ENCODE results near the gene ELL2.

ELL2 gene

GRCh38 chr5:95983080-95983479 lies 21.4 kb upstream of the ELL2 start:
- DNase-seq (ENCODE audit: low read depth): no peak

- DNase-seq (ENCODE audit: low read depth): no peak
These were observed 15.0 kb upstream of the ELL2 start for GRCh38 chr5:95976606-95977005.

- DNase-seq (ENCODE audit: low read depth): no peak
These were observed 14.1 kb upstream of the ELL2 start for GRCh38 chr5:95975703-95976102.

- DNase-seq (ENCODE audit: low read depth): peak; percentile 26
These were observed 12.2 kb upstream of the ELL2 start for GRCh38 chr5:95973793-95974325.

- no peak for DNase-seq (ENCODE audit: low read depth)
These were observed 10.5 kb upstream of the ELL2 start for GRCh38 chr5:95972196-95972595.

GRCh38 chr5:95970359-95970704 lies 8.7 kb upstream of the ELL2 start:
- DNase-seq (ENCODE audit: low read depth): no peak

GRCh38 chr5:95969651-95970358 lies 8.2 kb upstream of the ELL2 start:
- DNase-seq (ENCODE audit: low read depth): no peak

GRCh38 chr5:95969055-95969454 lies 7.4 kb upstream of the ELL2 start:
- no peak for DNase-seq (ENCODE audit: low read depth)

GRCh38 chr5:95967236-95967635 lies 5.6 kb upstream of the ELL2 start:
- no peak for DNase-seq (ENCODE audit: low read depth)

- no peak for DNase-seq (ENCODE audit: low read depth)
These were observed 4.4 kb upstream of the ELL2 start for GRCh38 chr5:95966005-95966404.

- DNase-seq (ENCODE audit: low read depth): no peak
These were observed 2.2 kb upstream of the ELL2 start for GRCh38 chr5:95963650-95964410.

- no peak for DNase-seq (ENCODE audit: low read depth)
These were observed 1.1 kb upstream of the ELL2 start for GRCh38 chr5:95962785-95963184.

- no peak for DNase-seq (ENCODE audit: low read depth)
These were observed 773 bp upstream of the ELL2 start for GRCh38 chr5:95962475-95962773.

- peak; percentile 66 for DNase-seq (ENCODE audit: low read depth)
These were observed 709 bp downstream of the ELL2 start for GRCh38 chr5:95960667-95961616.

- no peak for DNase-seq (ENCODE audit: low read depth)
These were observed 1.6 kb downstream of the ELL2 start for GRCh38 chr5:95959888-95960666.

GRCh38 chr5:95959051-95959887 lies 2.4 kb downstream of the ELL2 start:
- DNase-seq (ENCODE audit: low read depth): no peak

GRCh38 chr5:95958310-95959014 lies 3.2 kb downstream of the ELL2 start:
- DNase-seq (ENCODE audit: low read depth): no peak

- DNase-seq (ENCODE audit: low read depth): no peak
These were observed 4.0 kb downstream of the ELL2 start for GRCh38 chr5:95957561-95958203.

- no peak for DNase-seq (ENCODE audit: low read depth)
These were observed 4.8 kb downstream of the ELL2 start for GRCh38 chr5:95956900-95957293.
